ENCODE measurements around the gene ARID3A. TPM values are rescaled to one million over a fixed set of nuclear protein-coding genes. Genes with fewer than 3 reads are reported as not detected.

Gene ARID3A
- total RNA-seq, 1 donor from 2014 or later = 7.8 TPM

DNA sequence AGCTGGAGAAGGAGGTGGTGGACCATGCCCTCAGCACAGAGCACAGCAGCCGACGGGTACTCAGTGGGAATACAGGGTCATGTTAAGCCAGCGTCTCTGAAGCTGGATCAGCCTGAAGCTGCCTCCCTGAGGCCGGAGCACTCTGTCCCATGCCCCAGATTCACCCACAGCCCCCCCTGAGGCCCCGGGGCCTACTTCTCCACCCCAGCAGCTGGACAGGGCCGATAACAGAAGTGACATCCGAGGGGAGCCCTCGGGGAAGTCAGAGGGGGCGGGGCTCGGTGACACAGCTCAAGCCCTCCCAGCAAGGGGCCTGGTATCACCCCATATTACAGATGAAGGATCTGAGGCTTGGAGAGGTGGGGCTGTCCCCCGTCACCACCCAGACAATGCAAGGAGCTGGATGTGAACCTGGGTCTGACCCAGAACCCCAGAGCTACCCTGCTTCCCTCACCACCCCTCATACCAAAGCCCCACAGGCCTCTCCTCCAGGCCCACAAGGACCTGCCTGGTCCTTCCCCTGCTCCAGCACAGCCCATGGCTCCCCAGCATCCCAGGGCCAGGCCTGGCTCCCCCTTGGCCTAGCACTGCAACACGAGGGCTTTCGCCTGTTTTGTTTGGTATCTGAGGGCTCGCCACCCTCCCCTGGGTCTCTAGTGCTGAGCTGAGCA is 18.5 kb upstream of the ARID3A start:
- intact Hi-C loops (cut with DNase I) = no loop called here
- peak; percentile 84 for DNase-seq (ENCODE audit: low spot score)

DNA sequence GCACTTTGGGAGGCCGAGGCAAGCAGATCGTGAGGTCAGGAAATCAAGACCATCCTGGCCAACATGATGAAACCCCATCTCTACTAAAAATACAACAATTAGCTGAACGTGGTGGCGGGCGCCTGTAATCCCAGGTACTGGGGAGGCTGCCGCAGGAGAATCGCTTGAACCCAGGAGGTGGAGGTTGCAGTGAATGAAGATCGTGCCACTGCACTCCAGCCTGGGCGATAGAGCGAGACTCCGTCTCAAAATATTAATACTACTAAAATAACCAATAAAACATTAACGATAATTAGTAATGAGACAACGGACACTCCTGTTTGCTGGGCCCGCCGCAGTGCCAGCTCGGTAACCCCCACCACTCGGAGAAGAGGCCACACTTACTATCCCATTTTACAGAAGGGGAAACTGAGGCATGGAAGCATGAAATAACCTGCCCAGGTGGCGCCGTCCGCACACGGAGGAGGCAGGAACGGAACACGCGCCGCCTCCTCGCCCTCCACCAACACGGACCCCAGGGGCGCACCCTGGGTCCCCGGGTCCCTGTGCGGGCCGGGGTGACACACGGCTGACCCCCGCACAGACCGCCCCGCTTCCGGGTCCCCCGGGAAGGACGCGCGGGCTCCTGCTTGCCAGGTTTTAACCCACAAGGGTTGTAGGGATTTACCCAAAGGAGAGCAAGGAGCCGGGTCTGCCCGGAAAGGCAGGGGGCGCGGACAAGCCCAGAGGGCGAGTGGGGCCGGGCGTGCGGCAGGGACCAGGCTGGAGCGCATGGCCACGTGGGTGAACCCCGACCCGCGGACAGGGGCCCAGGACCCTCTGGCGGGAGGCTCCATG is 14.4 kb upstream of the ARID3A start:
- intact Hi-C loops (cut with DNase I) = no loop called here
- no peak for DNase-seq (ENCODE audit: low spot score)

DNA sequence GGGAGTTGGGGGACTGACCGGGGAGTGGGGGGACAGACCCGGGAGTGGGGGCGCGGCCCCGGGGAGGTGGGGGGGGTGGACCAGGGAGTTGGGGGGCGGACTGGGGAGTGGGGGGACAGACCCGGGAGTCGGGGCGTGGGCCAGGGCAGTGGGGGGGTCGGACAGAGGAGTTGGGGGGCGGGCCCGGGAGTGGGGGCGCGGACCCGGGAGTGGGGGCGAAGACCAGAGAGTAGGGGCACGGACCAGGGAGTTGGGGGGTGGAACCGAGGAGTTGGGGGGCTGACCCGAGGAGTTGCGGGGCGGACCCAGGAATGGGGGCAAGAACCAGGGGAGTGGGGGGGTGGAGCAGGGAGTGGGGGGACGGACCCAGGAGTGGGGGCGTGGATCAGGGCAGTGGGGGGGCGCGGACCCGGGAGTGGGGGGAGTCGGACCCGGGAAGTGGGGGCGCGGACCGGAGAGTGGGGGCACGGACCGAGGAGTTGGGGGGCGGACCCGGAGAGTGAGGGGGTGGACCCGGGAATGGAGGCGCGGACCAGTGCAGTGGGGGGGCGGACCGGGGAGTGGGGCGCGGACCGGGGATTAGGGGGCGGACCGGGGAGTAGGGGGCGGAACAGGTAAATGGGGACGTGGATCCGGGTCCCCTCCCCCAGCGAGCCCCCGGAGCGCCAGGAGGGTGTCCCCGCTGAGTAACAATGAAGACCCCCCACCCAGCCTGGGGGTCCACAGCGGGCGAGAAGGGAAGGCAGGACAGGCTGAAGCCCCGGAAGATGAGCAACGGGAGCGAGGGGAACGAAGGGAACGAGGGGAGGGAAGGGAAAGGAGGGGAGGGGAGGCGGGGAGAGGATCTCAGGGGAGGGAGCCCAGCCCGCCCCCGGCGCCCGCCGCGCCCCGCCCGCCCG is 13.4 kb upstream of the ARID3A start:
- intact Hi-C loops (cut with DNase I) = no loop called here
- no peak for DNase-seq (ENCODE audit: low spot score)

GRCh38 chr19:913080-913748 is 12.6 kb upstream of the ARID3A start, which contains the start of gene R3HDM4:
Gene R3HDM4, minus strand, starts transcription at chr19:913219. Its CDS starts 62 bp downstream, at chr19:913157.
- DNase-seq (ENCODE audit: low spot score) = peak; percentile 94
- intact Hi-C loops (cut with DNase I) = no loop called here

- intact Hi-C loops (cut with DNase I) = no loop called here
- DNase-seq (ENCODE audit: low spot score) = no peak
Observed at GRCh38 chr19:916645-917322, 9.1 kb upstream of the ARID3A start.

DNA sequence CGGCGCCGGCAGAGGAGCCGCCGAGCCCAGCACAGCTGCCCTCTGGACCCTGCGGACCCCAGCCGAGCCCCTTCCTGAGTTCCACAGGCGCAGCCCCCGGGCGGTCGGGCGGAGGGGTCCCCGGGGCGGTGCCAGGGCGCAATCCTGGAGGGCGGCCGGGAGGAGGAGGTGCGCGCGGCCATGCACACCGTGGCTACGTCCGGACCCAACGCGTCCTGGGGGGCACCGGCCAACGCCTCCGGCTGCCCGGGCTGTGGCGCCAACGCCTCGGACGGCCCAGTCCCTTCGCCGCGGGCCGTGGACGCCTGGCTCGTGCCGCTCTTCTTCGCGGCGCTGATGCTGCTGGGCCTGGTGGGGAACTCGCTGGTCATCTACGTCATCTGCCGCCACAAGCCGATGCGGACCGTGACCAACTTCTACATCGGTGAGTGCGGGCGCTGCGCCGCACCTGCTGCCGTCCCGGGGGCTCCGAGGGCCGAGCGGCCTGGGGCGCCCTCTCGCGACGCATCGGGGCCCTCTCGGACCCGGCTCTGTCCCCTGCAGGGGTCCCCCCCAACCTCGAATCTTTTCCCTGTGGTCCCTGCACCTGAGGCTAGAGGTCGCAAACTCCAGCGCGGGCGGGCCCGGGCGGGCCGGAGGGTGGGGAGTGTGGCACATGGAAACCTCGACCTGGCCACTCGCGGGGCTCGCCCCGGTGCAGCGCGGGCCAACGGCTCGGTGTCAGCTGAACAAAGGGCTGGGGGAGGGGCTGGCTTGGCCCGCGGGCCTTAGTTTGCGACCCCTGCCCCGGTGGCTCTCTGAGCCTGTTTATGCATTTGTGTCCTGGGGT is 8.3 kb upstream of the ARID3A start, which contains the start of gene KISS1R:
Gene KISS1R, plus strand, starts transcription at position 11 of the 829 bp plus-strand sequence. Its CDS starts 170 bp downstream, at position 181.
- no peak for DNase-seq (ENCODE audit: low spot score)
- intact Hi-C loops (cut with DNase I) = no loop called here

DNA sequence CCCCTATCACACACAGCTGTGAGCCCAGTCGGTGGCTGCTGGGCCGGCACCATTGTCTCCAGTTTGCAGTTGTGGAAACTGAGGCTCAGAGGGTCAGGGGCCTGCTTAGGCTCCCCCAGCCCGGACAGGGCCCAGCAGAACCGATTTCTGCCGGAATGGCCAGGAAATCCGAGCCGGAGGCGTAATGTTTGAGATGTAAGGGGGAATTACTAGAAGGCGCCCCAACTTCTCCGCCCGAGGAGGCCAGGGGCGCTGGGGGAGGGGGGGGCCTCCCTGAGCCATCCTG is 7.7 kb upstream of the ARID3A start:
- no peak for DNase-seq (ENCODE audit: low spot score)
- intact Hi-C loops (cut with DNase I) = no loop called here

DNA sequence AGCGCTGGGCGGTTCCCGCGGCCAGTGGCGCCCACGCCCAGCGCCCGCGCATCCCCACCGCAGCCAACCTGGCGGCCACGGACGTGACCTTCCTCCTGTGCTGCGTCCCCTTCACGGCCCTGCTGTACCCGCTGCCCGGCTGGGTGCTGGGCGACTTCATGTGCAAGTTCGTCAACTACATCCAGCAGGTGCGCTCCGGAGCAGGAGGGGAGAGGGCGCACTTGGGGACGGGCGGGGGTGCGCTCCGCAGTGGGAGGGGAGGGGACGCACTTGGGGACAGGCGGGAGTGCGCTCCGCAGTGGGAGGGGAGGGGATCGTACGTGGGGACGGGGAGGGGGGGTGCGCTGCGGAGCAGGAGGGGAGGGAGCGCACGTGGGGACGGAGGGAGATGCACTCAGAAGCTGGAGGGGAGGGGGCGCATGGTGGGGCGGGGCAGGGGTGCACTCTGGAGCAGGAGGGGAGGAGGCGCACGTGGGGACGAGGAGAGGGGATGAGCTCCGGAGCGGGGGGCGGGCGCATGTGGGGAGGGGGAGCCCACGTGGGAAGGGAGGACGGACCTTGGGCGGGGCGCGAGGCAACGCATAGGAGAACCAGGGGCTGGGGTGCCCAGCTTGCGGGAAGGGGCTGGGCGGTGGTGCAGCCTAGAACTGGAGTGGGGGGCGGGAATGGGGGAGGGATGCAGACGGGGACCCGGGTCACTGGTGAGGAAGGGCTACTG is 7.2 kb upstream of the ARID3A start:
- intact Hi-C loops (cut with DNase I) = no loop called here
- DNase-seq (ENCODE audit: low spot score) = no peak

- intact Hi-C loops (cut with DNase I) = loop anchor here (5.0 to 10.0 kb wide), 2 partner anchors 62 to 175 kb away; partner anchors contain the start of genes CFD and POLR2E
- no peak for DNase-seq (ENCODE audit: low spot score)
Observed at GRCh38 chr19:919199-920050, 6.4 kb upstream of the ARID3A start.

DNA sequence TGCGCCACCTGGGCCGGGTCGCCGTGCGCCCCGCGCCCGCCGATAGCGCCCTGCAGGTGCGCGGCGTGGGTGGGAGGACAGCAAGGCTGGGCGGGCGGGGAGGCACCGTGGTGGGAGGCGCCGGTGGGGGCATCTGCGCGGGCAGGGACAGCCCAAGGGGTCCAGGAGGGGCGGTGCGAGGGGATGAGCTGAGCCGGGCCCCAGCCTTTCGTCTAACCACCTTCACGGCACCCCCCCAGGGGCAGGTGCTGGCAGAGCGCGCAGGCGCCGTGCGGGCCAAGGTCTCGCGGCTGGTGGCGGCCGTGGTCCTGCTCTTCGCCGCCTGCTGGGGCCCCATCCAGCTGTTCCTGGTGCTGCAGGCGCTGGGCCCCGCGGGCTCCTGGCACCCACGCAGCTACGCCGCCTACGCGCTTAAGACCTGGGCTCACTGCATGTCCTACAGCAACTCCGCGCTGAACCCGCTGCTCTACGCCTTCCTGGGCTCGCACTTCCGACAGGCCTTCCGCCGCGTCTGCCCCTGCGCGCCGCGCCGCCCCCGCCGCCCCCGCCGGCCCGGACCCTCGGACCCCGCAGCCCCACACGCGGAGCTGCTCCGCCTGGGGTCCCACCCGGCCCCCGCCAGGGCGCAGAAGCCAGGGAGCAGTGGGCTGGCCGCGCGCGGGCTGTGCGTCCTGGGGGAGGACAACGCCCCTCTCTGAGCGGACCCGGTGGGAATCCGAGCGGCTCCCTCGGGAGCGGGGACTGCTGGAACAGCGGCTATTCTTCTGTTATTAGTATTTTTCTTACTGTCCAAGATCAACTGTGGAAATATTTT is 5.6 kb upstream of the ARID3A start:
- no peak for DNase-seq (ENCODE audit: low spot score)
- intact Hi-C loops (cut with DNase I) = loop anchor here (5.0 to 10.0 kb wide), 2 partner anchors 63 to 175 kb away; partner anchors contain the start of genes CFD and POLR2E

GRCh38 chr19:924553-925086 is 1.2 kb upstream of the ARID3A start:
- intact Hi-C loops (cut with DNase I) = loop anchor here (5.0 to 10.0 kb wide), 3 partner anchors 67 to 318 kb away; partner anchors contain the start of genes ATP5F1D, CFD and POLR2E
- no peak for DNase-seq (ENCODE audit: low spot score)

GRCh38 chr19:925087-925525 is 729 bp upstream of the ARID3A start:
- intact Hi-C loops (cut with DNase I) = loop anchor here (5.0 to 10.0 kb wide), 2 partner anchors 170 to 317 kb away; partner anchors contain the start of genes ATP5F1D and POLR2E
- DNase-seq (ENCODE audit: low spot score) = no peak

DNA sequence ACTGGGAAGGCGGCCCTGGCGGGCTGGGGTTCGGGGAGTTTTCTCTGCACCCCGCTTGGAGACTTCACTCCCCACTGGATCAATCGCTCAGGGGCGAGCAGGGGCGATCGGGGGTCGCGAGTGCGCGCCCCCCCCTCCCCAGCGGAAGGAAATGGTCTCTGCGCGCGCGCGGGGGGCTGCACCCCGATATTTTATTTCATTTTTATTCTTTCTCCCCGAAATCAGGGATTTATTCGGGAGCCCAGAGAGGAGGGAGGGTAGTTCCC is 421 bp downstream of the ARID3A start:
- no peak for DNase-seq (ENCODE audit: low spot score)
- intact Hi-C loops (cut with DNase I) = loop anchor here (5.0 to 10.0 kb wide), 2 partner anchors 169 to 316 kb away; partner anchors contain the start of genes ATP5F1D and POLR2E

GRCh38 chr19:926589-927350 is 935 bp downstream of the ARID3A start:
- DNase-seq (ENCODE audit: low spot score) = peak; percentile 90
- intact Hi-C loops (cut with DNase I) = loop anchor here (5.0 to 10.0 kb wide), 2 partner anchors 168 to 316 kb away; partner anchors contain the start of genes ATP5F1D and POLR2E

All from cardiac septum (tissue), 1 donor.